Astrocyte of the cerebellum (primary cell): Measurements from ENCODE around the gene PAX5.

Source experiments
- DNase-seq: peaks from one replicate; pipeline ENCODE4 v3.0.0-alpha.2; 2011; ENCODE audit warnings: low read depth
- H3K4me3 ChIP-seq: 2 replicates; pipeline ENCODE4 v1.5.1; 2011; ENCODE audit warnings: mild to moderate bottlenecking, low read depth, low read length, moderate library complexity
- CTCF ChIP-seq: IDR thresholded peaks from 2 replicates; pipeline ENCODE4 v1.5.1; 2012; ENCODE audit warnings: low read length, low read depth, moderate library complexity, mild to moderate bottlenecking; ENCODE audit errors: missing control alignments
- in situ Hi-C: cut with HindIII; loops from 2 replicates; pipeline ENCODE4 v1.10.0; 2017; ENCODE audit warnings: low sequenced_read_pairs

The PAX5 gene

GRCh38 chr9:36837431-36838405 lies 196.3 kb downstream of the PAX5 start:
- no peak for DNase-seq
- TF ChIP-seq CTCF: no peak
- no peak overlapping the region for H3K4me3 ChIP-seq
- in situ Hi-C loops: no loop called here

GRCh38 chr9:36836486-36836885 lies 197.6 kb downstream of the PAX5 start:
- in situ Hi-C loops: no loop called here
- TF ChIP-seq CTCF: no peak
- DNase-seq: no peak
- H3K4me3 ChIP-seq: no peak overlapping the region

- in situ Hi-C loops: no loop called here
- H3K4me3 ChIP-seq: no peak overlapping the region
- no peak for TF ChIP-seq CTCF
- DNase-seq: no peak
These were observed 198.6 kb downstream of the PAX5 start for GRCh38 chr9:36835271-36835996.

- no peak overlapping the region for H3K4me3 ChIP-seq
- no peak for TF ChIP-seq CTCF
- DNase-seq: no peak
- in situ Hi-C loops: no loop called here
These were observed 199.3 kb downstream of the PAX5 start for GRCh38 chr9:36834736-36835135.

- no peak for TF ChIP-seq CTCF
- no peak overlapping the region for H3K4me3 ChIP-seq
- DNase-seq: no peak
- in situ Hi-C loops: no loop called here
These were observed 200.1 kb downstream of the PAX5 start for GRCh38 chr9:36833954-36834353.

GRCh38 chr9:36832164-36832795 lies 201.8 kb downstream of the PAX5 start:
- no peak for TF ChIP-seq CTCF
- in situ Hi-C loops: no loop called here
- no peak overlapping the region for H3K4me3 ChIP-seq
- DNase-seq: no peak
